GM12892 (cell line): ENCODE results near the gene GALNT18.

Experiments used
- POLR2A ChIP-seq: IDR thresholded peaks from 2 replicates; pipeline ENCODE4 v1.6.1; 2011; ENCODE audit warnings: low read depth, low read length, control low read depth
- POLR2AphosphoS5 ChIP-seq: IDR thresholded peaks from 2 replicates; pipeline ENCODE4 v1.6.1; 2011; ENCODE audit warnings: low read depth, low read length, control low read depth
- TAF1 ChIP-seq: IDR thresholded peaks from 2 replicates; pipeline ENCODE4 v1.6.1; 2011; ENCODE audit warnings: low read depth, mild to moderate bottlenecking, control low read depth, low read length, borderline replicate concordance

GRCh38 chr11:11660363-11660740 is 38.5 kb upstream of the GALNT18 start:
- TF ChIP-seq TAF1 (no peak), POLR2A (no peak), POLR2AphosphoS5 (no peak)
